GM19463 (cell line): Measurements from ENCODE around the gene COL15A1.

Experiments used
- ATAC-seq: cut with Tn5 transposase; IDR thresholded peaks from one replicate; pipeline ENCODE4 v1.9.1; 2021; ENCODE audit warnings: mild to moderate bottlenecking, moderate library complexity; ENCODE audit not compliant: unreplicated experiment

COL15A1 gene

GRCh38 chr9:98992107-98992884 lies 48.6 kb downstream of the COL15A1 start:
- no peak for ATAC-seq

DNA sequence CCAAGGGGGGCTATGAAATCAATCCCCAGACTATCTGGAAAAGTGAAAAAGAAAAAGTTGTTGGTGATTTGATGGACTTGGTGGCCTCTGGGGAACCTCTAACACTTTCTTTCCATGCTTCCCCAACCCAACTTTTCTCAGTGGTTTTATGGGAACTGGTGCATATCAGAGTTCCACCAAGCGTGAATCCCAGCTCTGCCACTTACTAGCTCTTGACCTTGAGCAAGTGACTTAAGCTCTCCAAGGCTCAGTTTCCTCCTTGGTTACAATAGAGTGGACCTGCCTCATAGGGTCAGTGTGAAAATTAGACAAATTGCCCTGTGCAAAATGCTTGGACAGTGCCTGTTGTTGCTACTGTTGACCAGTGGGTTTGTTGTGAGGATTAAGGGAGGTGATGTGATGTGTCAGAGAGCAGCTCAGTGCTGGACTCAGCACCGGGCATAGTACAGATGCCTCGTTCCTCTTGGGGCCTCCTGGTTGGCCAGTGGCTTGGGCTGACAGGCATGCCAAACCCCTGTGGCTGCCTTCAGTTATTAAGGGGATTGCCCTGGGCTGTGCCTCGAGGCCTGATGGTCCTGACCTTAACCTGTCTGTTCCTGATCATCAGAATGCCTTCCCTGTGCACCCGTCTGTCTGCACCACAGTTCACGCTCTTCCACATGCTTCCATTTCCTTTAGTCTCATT lies 49.3 kb downstream of the COL15A1 start:
- ATAC-seq: peak; percentile 41

GRCh38 chr9:98993570-98993945 lies 49.9 kb downstream of the COL15A1 start:
- peak; percentile 76 for ATAC-seq

GRCh38 chr9:98994172-98995058 lies 50.7 kb downstream of the COL15A1 start:
- no peak for ATAC-seq

DNA sequence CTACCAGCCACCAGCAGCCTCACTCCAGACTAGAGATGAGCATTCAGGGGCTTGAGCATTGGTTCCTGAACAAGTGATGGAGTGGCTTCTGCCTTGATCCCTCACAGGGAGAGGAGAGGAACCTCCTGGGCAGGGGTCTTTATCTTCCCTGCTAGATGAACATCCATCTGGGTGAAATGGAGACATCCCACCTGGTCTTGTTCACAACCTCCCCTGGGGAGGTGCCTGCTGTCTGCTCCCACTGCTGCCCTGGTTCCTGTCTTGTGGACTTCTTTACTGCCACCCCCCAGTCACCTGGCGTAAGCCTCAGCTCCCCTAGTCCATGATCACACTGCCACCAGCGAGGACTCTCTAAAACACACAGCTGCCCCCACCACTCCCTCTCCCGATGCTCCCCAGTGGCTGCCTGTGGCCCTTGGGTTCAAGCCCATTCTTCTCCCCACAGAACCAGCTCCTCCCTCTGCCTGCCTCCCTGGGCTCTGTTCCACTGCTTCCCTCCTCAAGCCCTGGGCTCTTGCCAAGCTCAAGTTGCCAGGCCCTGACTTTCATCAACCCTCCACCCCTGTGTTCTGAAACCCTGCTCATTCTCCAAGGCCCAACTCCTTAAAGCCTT lies 51.5 kb downstream of the COL15A1 start:
- no peak for ATAC-seq

DNA sequence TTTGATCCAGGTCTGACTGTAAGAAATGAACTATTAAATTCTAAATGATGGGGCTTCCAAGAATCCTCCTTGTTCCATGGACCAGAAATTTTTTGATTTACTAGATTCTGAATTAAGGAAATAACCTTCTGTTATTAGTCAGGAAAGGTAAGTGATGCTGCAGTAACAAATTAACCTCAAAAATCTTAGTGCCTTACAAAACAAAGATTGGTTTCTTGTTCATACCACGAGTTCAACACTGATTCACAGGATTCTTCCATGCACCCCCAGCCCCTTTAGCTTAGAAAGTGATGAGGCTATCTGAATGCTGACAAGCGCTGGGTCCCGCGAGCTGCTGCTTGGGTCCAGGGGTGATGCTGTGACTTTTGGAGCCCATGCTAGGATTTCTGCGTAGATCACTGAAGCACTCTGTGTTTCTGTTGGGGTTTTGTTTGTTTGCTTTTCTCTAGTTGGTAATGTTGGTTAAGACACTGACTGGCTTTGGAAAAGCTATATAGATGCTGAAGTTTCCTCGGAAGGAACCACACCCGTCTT lies 52.3 kb downstream of the COL15A1 start:
- no peak for ATAC-seq

- no peak for ATAC-seq
Observed at GRCh38 chr9:98997604-98998003, 53.9 kb downstream of the COL15A1 start.

DNA sequence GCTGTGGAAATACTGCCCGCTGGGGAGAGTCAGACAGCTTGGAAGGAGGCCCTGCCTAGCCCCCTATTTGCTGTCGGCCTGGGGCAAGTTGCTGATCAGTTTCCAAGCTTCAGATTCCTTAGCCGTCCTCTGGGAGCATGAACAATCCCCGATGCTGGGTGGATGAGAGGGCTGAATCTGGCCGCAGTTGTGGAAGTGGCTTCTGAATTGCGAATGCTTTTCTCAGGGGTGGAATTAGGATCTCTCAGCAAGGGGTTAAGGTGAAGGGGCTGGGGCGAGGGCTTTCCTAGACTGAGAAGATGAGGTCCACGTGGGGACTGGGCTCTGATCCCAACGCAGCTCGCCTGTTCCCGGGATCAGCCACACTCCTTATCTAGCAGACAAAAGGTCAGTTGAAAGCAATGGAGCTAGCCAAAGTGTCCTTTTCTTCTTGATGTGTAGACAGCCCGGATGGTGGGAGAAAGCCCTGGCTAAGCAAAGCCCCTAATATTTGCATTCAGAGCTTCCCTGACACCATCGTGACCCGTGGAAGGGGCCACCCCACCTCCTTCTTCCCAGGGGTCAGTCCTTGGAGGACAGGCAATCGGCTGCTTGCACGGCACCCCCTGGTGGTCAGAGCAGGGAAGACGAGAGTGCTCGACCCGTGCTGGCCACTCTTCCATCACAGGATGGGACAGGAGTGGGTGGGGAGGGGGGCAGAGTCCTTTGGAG lies 54.9 kb downstream of the COL15A1 start:
- peak; percentile 61 for ATAC-seq

- no peak for ATAC-seq
Observed at GRCh38 chr9:98999152-98999525, 55.4 kb downstream of the COL15A1 start.

DNA sequence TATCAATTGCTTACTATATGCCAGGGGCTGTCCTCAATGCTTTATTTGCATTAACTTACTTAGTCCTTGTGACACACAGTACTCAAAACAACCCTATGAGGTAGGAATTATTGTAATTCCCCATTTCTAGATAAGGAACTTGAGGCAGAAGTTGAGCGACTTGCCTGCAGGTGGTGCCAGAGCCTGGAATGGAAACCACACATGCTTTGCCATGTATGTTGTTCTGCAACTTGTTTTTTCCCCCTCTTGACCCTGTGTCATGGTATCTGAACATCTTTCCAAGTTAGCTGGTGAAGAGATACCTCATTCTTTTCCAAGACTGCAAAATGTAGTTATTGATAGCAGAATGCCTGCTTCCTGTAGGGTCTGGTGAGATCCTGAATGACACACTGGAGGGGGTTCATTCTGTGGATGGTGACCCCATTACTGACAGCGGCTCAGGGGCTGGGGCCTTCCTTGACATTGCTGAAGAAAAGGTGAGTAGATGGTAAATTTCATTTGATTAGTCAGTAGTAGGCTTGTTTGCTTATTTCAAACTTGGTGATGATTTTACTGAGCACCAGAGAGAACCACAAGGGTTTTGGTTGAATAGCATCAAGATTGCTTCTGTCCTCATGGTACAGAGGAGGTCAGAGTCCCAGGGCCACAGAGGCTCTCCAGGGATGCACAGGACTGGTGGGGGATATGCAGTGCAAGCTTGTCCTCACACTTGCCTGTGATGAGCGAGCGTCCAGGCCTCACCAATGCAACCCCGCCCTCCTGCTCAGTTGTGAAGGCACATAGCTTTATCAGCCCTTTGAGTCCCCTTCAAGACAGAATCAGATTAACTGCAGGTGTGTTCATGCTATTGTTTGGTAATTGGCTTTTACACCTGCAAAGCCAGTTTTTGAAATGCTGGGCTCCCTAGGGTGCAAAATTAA lies 57.0 kb downstream of the COL15A1 start:
- ATAC-seq: no peak

DNA sequence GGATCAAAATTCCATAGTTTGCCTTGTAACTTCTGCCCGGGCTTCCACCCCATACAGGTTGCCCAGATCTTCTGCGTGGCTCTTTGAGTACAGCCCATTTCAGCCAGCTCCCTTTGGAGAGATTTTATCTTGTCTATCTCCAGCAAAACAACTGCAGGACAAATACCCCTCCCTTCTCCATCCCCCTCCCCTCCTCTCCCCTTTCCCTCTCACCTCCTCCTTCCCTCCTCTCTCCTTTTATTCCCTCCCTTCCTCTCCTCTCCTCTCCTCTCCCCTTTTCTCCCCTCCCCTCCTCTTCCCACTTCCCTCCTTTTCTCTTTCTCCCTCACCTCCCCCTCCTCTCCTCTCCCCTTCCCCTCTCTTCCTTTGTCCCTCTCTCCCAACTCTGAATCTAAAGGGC lies 58.2 kb downstream of the COL15A1 start:
- no peak for ATAC-seq

- no peak for ATAC-seq
Observed at GRCh38 chr9:99002706-99003105, 59.0 kb downstream of the COL15A1 start.

DNA sequence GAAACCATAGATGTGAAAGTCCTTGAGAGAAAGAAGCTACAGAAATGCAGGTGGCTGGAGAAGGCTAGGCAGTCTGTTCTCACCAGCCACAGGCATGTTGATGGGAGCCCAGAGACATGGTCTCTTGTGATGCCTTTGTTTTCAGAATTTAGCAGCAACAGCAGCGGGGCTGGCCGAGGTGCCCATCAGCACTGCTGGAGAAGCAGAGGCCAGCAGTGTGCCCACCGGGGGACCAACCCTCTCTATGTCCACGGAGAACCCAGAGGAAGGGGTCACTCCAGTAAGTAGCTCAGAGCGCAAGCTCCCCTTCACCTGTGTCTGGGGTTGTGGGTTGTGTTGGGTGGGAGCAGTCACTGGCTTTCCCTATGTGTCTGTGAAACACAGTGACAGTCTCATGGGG lies 59.6 kb downstream of the COL15A1 start:
- no peak for ATAC-seq

GRCh38 chr9:99004115-99004514 lies 60.4 kb downstream of the COL15A1 start:
- ATAC-seq: no peak

DNA sequence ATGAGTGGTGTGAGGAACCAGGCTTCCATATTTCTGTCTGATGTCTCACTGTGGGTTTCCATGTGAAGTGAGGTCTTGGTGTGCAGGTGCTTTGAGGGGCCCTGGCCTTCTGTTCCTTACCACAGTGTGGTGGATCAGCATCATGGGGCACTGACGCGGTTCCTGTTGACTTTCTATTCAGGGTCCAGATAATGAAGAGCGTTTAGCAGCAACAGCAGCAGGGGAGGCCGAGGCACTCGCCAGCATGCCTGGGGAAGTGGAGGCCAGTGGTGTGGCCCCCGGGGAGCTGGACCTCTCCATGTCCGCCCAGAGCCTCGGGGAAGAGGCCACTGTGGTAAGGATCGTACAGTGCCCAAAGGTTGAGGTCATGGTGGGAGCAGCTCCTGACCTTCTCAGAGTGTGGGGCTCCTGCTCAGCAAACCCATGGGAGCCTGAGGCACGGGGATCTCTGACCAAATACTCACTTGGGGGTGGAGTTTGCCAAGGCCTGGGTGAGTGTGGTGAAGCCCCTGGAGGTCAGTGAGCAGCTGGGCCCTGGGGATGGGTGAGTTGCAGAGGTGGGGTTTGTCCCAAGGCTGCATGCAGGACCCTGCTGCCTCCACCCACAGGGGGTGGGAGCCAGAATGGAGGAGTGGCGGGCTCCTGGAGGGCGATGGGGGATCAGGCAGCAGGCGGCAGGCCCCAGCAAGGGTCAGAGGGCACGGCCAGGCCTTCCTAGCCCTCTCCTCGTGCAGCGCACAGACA lies 61.2 kb downstream of the COL15A1 start:
- no peak for ATAC-seq

GRCh38 chr9:99005651-99006050 lies 61.9 kb downstream of the COL15A1 start:
- ATAC-seq: no peak

DNA sequence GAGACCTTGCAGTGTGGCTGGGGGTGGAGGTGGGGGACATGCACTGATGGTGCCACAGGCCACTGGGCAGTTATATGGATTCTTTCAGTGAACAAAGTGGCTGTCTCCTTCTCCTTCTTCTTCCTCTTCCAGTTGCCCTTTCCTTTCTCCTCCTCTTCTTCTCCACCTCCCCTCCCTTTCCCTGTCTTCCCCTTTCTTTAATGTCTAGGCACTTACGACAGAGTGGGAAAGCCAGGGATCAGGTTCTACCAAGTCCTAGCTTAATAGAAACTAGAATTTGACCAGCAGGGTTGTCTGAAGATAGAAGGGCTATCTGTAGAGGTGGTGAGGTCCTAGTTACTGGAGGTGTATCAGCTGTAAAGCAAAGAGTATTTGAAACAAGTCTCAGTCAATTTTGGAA lies 62.8 kb downstream of the COL15A1 start:
- ATAC-seq: no peak

- ATAC-seq: no peak
Observed at GRCh38 chr9:99006979-99007378, 63.3 kb downstream of the COL15A1 start.

DNA sequence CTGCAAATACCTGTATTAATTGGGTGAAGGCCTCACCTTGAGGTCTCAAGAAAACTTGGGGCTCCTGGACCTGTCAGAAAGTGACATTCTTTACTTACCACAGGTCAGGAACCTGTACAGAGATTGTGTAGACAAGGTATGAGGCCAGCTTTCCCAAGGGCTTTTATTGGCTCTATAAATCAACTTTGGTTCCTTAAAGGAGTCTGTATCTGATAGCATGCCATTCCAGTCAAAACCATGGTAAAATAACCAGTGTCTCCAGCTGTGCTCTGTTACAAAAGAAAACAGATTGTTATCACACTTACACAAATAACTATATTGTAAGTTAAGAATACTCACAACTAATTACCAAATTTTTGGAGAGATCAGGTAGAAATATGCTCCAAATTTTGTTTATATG lies 64.5 kb downstream of the COL15A1 start:
- ATAC-seq: no peak
